Measurements from ENCODE around the gene ARHGAP26. TPM values are rescaled to one million over a fixed set of nuclear protein-coding genes. Genes with fewer than 3 reads are reported as not detected.

ARHGAP26 gene
- total and polyA plus RNA-seq, 2 donors (not counting 3 experiments of a cell fraction or from before 2014, with no cell fraction given): 3.1 to 16.2 TPM

- no TSS peak for BruUV-seq (replicated peaks)
- FAIRE-seq (no peak), DNase-seq (ENCODE audit: low read depth, low spot score) (no peak)
- H3K4me1 ChIP-seq (ENCODE audit: control insufficient read depth, extremely low read depth, insufficient read depth, low read length): no peaks in the 10 kb centered on the region
- no peak overlapping the region for H3K4me2 ChIP-seq (ENCODE audit: insufficient read depth, low read length)
- ChIA-PET CTCF (interaction anchor here (0.9 to 1.5 kb wide), 3 partner anchors 8 to 48 kb away, joined by 3 read pairs; no protein-coding TSS in a partner anchor), POLR2A (no interaction called here)
- H3K9ac ChIP-seq (replicated peaks; ENCODE audit: extremely low read depth, insufficient read depth, low read length): no peak overlapping the region
- intact Hi-C loops (cut with micrococcal nuclease): no loop called here
- H2AFZ ChIP-seq (ENCODE audit: low read depth, low read length): no peak overlapping the region
- H3K79me2 ChIP-seq (ENCODE audit: control insufficient read depth, insufficient read depth, low read length): no peaks in the 10 kb centered on the region
- H3K4me3 ChIP-seq (replicated peaks in 1 of 3; ENCODE audit: insufficient read depth in 1 of 3, low read depth in 1 of 3, low read length in 3 of 3): no peak overlapping the region
- no peaks in the 10 kb centered on the region for H3K9me3 ChIP-seq (replicated peaks; ENCODE audit: control insufficient read depth, insufficient read depth, low read length)
- no peaks in the 10 kb centered on the region for H3K27me3 ChIP-seq (ENCODE audit: control insufficient read depth in 2 of 2, insufficient read depth in 2 of 2, low read length in 2 of 2)
- no peaks in the 10 kb centered on the region for H3K9me1 ChIP-seq (replicated peaks; ENCODE audit: control insufficient read depth, extremely low read depth, insufficient read depth, low read length)
- dilution Hi-C loops (cut with MboI; ENCODE audit: extremely low pct_ligation_motif_present, low sequenced_read_pairs): no loop called here
- TF ChIP-seq POLR2A (IDR thresholded peaks at IDR 0.05; ENCODE audit: low read depth, low read length) (no peak), POLR2AphosphoS5 (IDR thresholded peaks at IDR 0.05; ENCODE audit: insufficient read depth, low read depth, low read length) (no peak), JUN (IDR thresholded peaks at IDR 0.05; ENCODE audit: borderline replicate concordance, insufficient read depth, insufficient read length, low read depth) (no peak), EZH2 (IDR thresholded peaks at IDR 0.05; ENCODE audit: borderline replicate concordance, low read depth, low read length, severe bottlenecking) (no peak), FOS (IDR thresholded peaks at IDR 0.05; ENCODE audit: borderline replicate concordance, insufficient read depth, low read length) (no peak), GATA2 (IDR thresholded peaks at IDR 0.05; ENCODE audit: insufficient read depth, insufficient read length, low read depth, low read length) (no peak), CTCF (IDR thresholded peaks at IDR 0.05; ENCODE audit: extremely low read depth in 1 of 2, insufficient read depth in 1 of 2, low read depth in 1 of 2, low read length in 2 of 2) (no peak), MAX (IDR thresholded peaks at IDR 0.05; ENCODE audit: insufficient read depth, insufficient read length) (no peak), MYC (IDR thresholded peaks at IDR 0.05; ENCODE audit: low read depth, low read length) (no peak)
- no peaks in the 10 kb centered on the region for H3K36me3 ChIP-seq (ENCODE audit: control insufficient read depth in 2 of 2, extremely low read depth in 1 of 2, insufficient read depth in 2 of 2, low read length in 2 of 2)
- no peaks in the 10 kb centered on the region for H4K20me1 ChIP-seq (replicated peaks; ENCODE audit: control insufficient read depth, extremely low read depth, insufficient read depth, low read length)
- H3K27ac ChIP-seq (ENCODE audit: insufficient read depth, low read depth, low read length): no peak overlapping the region
Measured at GRCh38 chr5:143174714-143175398, 404.7 kb downstream of the ARHGAP26 start.
